Smooth muscle cell (in vitro differentiated cells): ENCODE results near the gene MSI1. TPM values are rescaled to one million over a fixed set of nuclear protein-coding genes. Genes with fewer than 3 reads are reported as not detected.

Experiments
- DNase-seq: peaks from one replicate; lab custom pipeline; 2025; ENCODE audit not compliant: unreplicated experiment; lab: John Stamatoyannopoulos, UW
- H2AFZ ChIP-seq: fragments of 200-600 bp; sonication (generic); 2 replicates; pipeline ENCODE4 v1.6.0; 2016; ENCODE audit warnings: antibody characterized with exemption, low read depth, mild to moderate bottlenecking
- H3F3A ChIP-seq: fragments of 200-600 bp; sonication (generic); 2 replicates; pipeline ENCODE4 v1.6.0; 2017; ENCODE audit warnings: antibody characterized with exemption, low read depth
- H3K27ac ChIP-seq: fragments of 200-600 bp; sonication (generic); 2 replicates; pipeline ENCODE4 v1.5.1; 2016; ENCODE audit warnings: low read depth, mild to moderate bottlenecking
- H3K27me3 ChIP-seq: fragments of 200-600 bp; sonication (generic); 2 replicates; pipeline ENCODE4 v1.6.1; 2016; ENCODE audit warnings: low read depth, mild to moderate bottlenecking
- H3K36me3 ChIP-seq: fragments of 200-600 bp; sonication (generic); 2 replicates; pipeline ENCODE4 v1.5.1; 2016; ENCODE audit warnings: low read depth
- H3K4me1 ChIP-seq: fragments of 200-600 bp; sonication (generic); 2 replicates; pipeline ENCODE4 v1.5.1; 2016; ENCODE audit warnings: low read depth
- H3K4me2 ChIP-seq: fragments of 200-600 bp; sonication (generic); 2 replicates; pipeline ENCODE4 v1.6.0; 2016; ENCODE audit warnings: mild to moderate bottlenecking
- H3K4me3 ChIP-seq: fragments of 200-600 bp; sonication (generic); 2 replicates; pipeline ENCODE4 v1.5.1; 2016; ENCODE audit warnings: mild to moderate bottlenecking
- H3K79me2 ChIP-seq: fragments of 200-600 bp; sonication (generic); 2 replicates; pipeline ENCODE4 v1.6.0; 2016; ENCODE audit warnings: low read depth, mild to moderate bottlenecking
- H3K9ac ChIP-seq: fragments of 200-600 bp; sonication (generic); 2 replicates; pipeline ENCODE4 v1.6.0; 2016; ENCODE audit warnings: low read depth
- H3K9me3 ChIP-seq: fragments of 200-600 bp; sonication (generic); replicated peaks from 2 replicates; pipeline ENCODE4 v1.5.1; 2016; ENCODE audit warnings: low read depth
- H4K20me1 ChIP-seq: fragments of 200-600 bp; sonication (generic); 2 replicates; pipeline ENCODE4 v1.6.0; 2016; ENCODE audit warnings: low read depth
- CTCF ChIP-seq: fragments of 200-600 bp; sonication (generic); IDR thresholded peaks from 2 replicates; pipeline ENCODE4 v1.5.1; 2017; ENCODE audit warnings: borderline replicate concordance, mild to moderate bottlenecking, antibody characterized with exemption; ENCODE audit not compliant: insufficient read depth, poor library complexity, severe bottlenecking
- WGBS: methylation state at CpG from one replicate; pipeline ENCODE4 v1.1.7; 2016; ENCODE audit warnings: low lambda C conversion rate; 5-methylcytosine and 5-hydroxymethylcytosine counted together
- polyA plus RNA-seq: library from polyadenylated mRNA; unstranded; fragments of >200 nt; fragmentation: Nextera tagmentation; extraction: Ambion mirVana; gene quantifications from 2 replicates; pipeline ENCODE4 v1.2.1, GENCODE V29; 2016
- total RNA-seq: library from RNA; depleted of rRNA; stranded (reverse); fragments of >200 nt; gene quantifications from 2 replicates; pipeline ENCODE4 v1.2.3, GENCODE V29; 2014

Gene MSI1
- total and polyA plus RNA-seq, 2 experiments from 2014 or later: 1.3 to 6.8 TPM

GRCh38 chr12:120353556-120354317 is 15.2 kb downstream of the MSI1 start:
- no peak overlapping the region for H3K27ac ChIP-seq
- no peaks in the 10 kb centered on the region for H3K27me3 ChIP-seq
- no peaks in the 10 kb centered on the region for H3K9me3 ChIP-seq
- peaks cover 3% of the 10 kb centered on the region for H3K4me1 ChIP-seq
- H4K20me1 ChIP-seq: no peaks in the 10 kb centered on the region
- no peak for TF ChIP-seq CTCF
- no peak overlapping the region for H3K4me3 ChIP-seq
- no peak overlapping the region for H3K9ac ChIP-seq
- H3F3A ChIP-seq: no peaks in the 10 kb centered on the region
- DNase-seq: no peak
- H3K79me2 ChIP-seq: no peaks in the 10 kb centered on the region
- no peak overlapping the region for H3K4me2 ChIP-seq
- H2AFZ ChIP-seq: no peak overlapping the region
- no peaks in the 10 kb centered on the region for H3K36me3 ChIP-seq
- WGBS: 92% methylated on average over 4 of the region's 4 CpGs

GRCh38 chr12:120353136-120353535 is 15.8 kb downstream of the MSI1 start:
- H3F3A ChIP-seq: no peaks in the 10 kb centered on the region
- no peaks in the 10 kb centered on the region for H3K27me3 ChIP-seq
- WGBS: 96% methylated on average over 6 of the region's 6 CpGs

GRCh38 chr12:120352117-120352516 is 16.8 kb downstream of the MSI1 start:
- no peaks in the 10 kb centered on the region for H3K9me3 ChIP-seq
- H2AFZ ChIP-seq: peak overlapping the region; percentile 75
- H3K4me2 ChIP-seq: no peak overlapping the region

More at GRCh38 chr12:120353136-120353535, 15.8 kb downstream of the MSI1 start:
- DNase-seq: no peak
- Histone ChIP-seq H3K36me3 (no peaks in the 10 kb centered on the region), H3K9ac (no peak overlapping the region), H2AFZ (no peak overlapping the region), H3K79me2 (no peaks in the 10 kb centered on the region), H3K27ac (no peak overlapping the region), H3K4me2 (no peak overlapping the region), H3K4me1 (peaks cover 3% of the 10 kb centered on the region), H4K20me1 (no peaks in the 10 kb centered on the region), H3K9me3 (no peaks in the 10 kb centered on the region), H3K4me3 (no peak overlapping the region)
- no peak for TF ChIP-seq CTCF

More at GRCh38 chr12:120352117-120352516, 16.8 kb downstream of the MSI1 start:
- no peak overlapping the region for H3K4me3 ChIP-seq
- no peaks in the 10 kb centered on the region for H3K79me2 ChIP-seq
- H3K27ac ChIP-seq: peak overlapping the region; percentile 60
- no peak for DNase-seq
- 32% methylated on average over 5 of the region's 5 CpGs for WGBS
- no peaks in the 10 kb centered on the region for H3K36me3 ChIP-seq
- no peaks in the 10 kb centered on the region for H4K20me1 ChIP-seq
- peaks cover 3% of the 10 kb centered on the region for H3K4me1 ChIP-seq
- no peak overlapping the region for H3K9ac ChIP-seq
- H3K27me3 ChIP-seq: no peaks in the 10 kb centered on the region
- TF ChIP-seq CTCF: no peak
- no peaks in the 10 kb centered on the region for H3F3A ChIP-seq
